K562 (cell line): Measurements from ENCODE around the gene KASH5.

Experiments used
- EZH2 ChIP-seq: IDR thresholded peaks from 2 replicates; pipeline ENCODE4 v1.6.1; 2012; ENCODE audit warnings: low read depth, mild to moderate bottlenecking, inconsistent platforms, low read length, borderline replicate concordance
- ZNF449 ChIP-seq: fragments of 250-450 bp; sonication (Bioruptor Pico); IDR thresholded peaks from 2 replicates; pipeline ENCODE4 v1.8.0; 2022; ENCODE audit warnings: moderate library complexity, mild to moderate bottlenecking, inconsistent platforms

GRCh38 chr19:49443366-49444099, 55.5 kb downstream of the KASH5 start:
- TF ChIP-seq ZNF449 (CRISPR knock-in tag) (no peak), EZH2 (no peak)
